Esophagus squamous epithelium (tissue), 4 donors: ENCODE data around the gene KCNJ6.

Source experiments
- CTCF ChIP-seq, 6 experiments: fragments of 450-650 bp in 4 of 6; fragments of 200-600 bp in 2 of 6; sonication (generic) in 2 of 6; IDR thresholded peaks; one replicate each; pipeline ENCODE4 v1.5.1; 2016 to 2019; ENCODE audit warnings: antibody characterized with exemption in 6 of 6, mild to moderate bottlenecking in 4 of 6, moderate library complexity in 4 of 6
- POLR2A ChIP-seq, 4 donors: fragments of 450-650 bp; IDR thresholded peaks; one replicate each; pipeline ENCODE4 v1.6.1; 2017; ENCODE audit warnings: antibody characterized with exemption in 4 of 4, mild to moderate bottlenecking in 4 of 4, moderate library complexity in 3 of 4

GRCh38 chr21:37564924-37565529 is 351.2 kb downstream of the KCNJ6 start:
- TF ChIP-seq POLR2A (IDR thresholded peaks at IDR 0.05), result no peak
- no peak for TF ChIP-seq CTCF (IDR thresholded peaks at IDR 0.05)
